COLO829 (cell line): ENCODE data around the gene TSPAN18.
A peak's percentile ranks its signal among the peaks of the same experiment; 100 is the strongest.

ENCODE experiments used
- DNase-seq: peaks from one replicate; pipeline ENCODE4 v3.0.0; 2012; ENCODE audit warnings: low spot score

Gene TSPAN18

GRCh38 chr11:44726283-44727113, at the start of gene TSPAN18:
TSPAN18 (plus strand) TSS chr11:44726962; CDS start chr11:44906417, 179,455 bp downstream.
- DNase-seq = no peak

- DNase-seq = no peak
These were observed 45.7 kb upstream of the TSPAN18 start for GRCh38 chr11:44680982-44681597.

- DNase-seq = peak; percentile 10
These were observed 45.1 kb upstream of the TSPAN18 start for GRCh38 chr11:44681698-44682097.

GRCh38 chr11:44684859-44685281, 41.9 kb upstream of the TSPAN18 start:
- no peak for DNase-seq

GRCh38 chr11:44687388-44687787, 39.4 kb upstream of the TSPAN18 start:
- no peak for DNase-seq

GRCh38 chr11:44689265-44689664, 37.5 kb upstream of the TSPAN18 start:
- no peak for DNase-seq

- no peak for DNase-seq
These were observed 36.1 kb upstream of the TSPAN18 start for GRCh38 chr11:44690651-44691050.

- DNase-seq = no peak
These were observed 34.3 kb upstream of the TSPAN18 start for GRCh38 chr11:44692460-44692859.

GRCh38 chr11:44693654-44694119, 33.1 kb upstream of the TSPAN18 start:
- no peak for DNase-seq

- DNase-seq = no peak
These were observed 32.3 kb upstream of the TSPAN18 start for GRCh38 chr11:44694443-44694842.

GRCh38 chr11:44695169-44695833, 31.5 kb upstream of the TSPAN18 start:
- DNase-seq = no peak

- no peak for DNase-seq
These were observed 28.4 kb upstream of the TSPAN18 start for GRCh38 chr11:44698252-44698912.

- no peak for DNase-seq
These were observed 27.0 kb upstream of the TSPAN18 start for GRCh38 chr11:44699497-44700408.

GRCh38 chr11:44701276-44701675, 25.5 kb upstream of the TSPAN18 start:
- no peak for DNase-seq

GRCh38 chr11:44702889-44703288, 23.9 kb upstream of the TSPAN18 start:
- DNase-seq = no peak

- no peak for DNase-seq
These were observed 19.7 kb upstream of the TSPAN18 start for GRCh38 chr11:44707094-44707493.

- no peak for DNase-seq
These were observed 18.8 kb upstream of the TSPAN18 start for GRCh38 chr11:44708009-44708408.

GRCh38 chr11:44708523-44709280, 18.1 kb upstream of the TSPAN18 start:
- no peak for DNase-seq

- DNase-seq = no peak
These were observed 17.5 kb upstream of the TSPAN18 start for GRCh38 chr11:44709281-44709562.

- no peak for DNase-seq
These were observed 16.8 kb upstream of the TSPAN18 start for GRCh38 chr11:44709966-44710365.
